Adrenal gland (tissue), 5 donors: ENCODE measurements around the gene CNTNAP2.

ENCODE experiments used
- POLR2A ChIP-seq, 2 donors: fragments of 450-650 bp; IDR thresholded peaks; one replicate each; pipeline ENCODE4 v1.6.1; 2017; ENCODE audit warnings: antibody characterized with exemption in 2 of 2, mild to moderate bottlenecking in 2 of 2, moderate library complexity in 1 of 2
- TF ChIP-seq, protein P1 (sequence below), 6 experiments: fragments of 450-650 bp in 4 of 6; fragments of 200-600 bp in 2 of 6; sonication (generic) in 1 of 6; IDR thresholded peaks; 1 replicate in 5 of 6; 2 replicates in 1 of 6; pipeline versions ENCODE4 v1.5.1 to v1.8.0; 2016 to 2021; ENCODE audit warnings: antibody characterized with exemption in 6 of 6, mild to moderate bottlenecking in 2 of 6, moderate library complexity in 1 of 6
- donor health status: DM: no; HTN: no; CAD: no.

DNA sequence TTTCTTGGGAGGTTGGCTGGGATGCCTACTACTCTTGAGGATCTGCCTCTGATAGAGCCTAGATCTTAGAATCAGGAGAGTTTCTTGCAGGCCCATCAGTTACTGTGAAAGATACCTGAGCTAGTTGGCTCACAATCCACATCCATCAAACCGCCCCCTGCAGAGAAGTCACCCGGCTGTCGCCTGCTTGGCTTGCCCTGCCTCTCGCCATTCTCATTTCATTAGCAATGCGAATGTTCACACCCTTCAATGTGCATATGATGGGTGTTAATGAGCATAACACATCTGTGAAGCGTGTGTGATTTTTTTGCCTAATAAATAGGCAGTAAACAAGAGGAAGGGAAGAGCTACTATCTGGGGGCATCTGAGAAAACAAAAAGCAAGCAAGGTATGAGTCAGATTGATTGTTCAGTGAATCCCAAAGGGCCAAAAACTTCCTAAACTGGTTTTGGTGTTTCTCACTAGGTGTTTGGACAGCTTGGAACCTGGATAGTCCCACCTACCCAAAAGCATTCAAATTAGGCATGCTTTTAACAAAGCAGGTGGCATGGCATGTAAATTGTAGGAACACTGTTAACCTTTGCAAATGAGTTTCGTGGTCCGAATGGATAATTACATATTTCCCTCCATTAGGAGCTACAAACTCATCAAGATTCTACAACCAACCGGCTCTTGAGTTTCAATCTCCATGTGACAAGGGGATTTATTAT is 2201.7 kb downstream of the CNTNAP2 start:
- TF ChIP-seq, protein P1, sequence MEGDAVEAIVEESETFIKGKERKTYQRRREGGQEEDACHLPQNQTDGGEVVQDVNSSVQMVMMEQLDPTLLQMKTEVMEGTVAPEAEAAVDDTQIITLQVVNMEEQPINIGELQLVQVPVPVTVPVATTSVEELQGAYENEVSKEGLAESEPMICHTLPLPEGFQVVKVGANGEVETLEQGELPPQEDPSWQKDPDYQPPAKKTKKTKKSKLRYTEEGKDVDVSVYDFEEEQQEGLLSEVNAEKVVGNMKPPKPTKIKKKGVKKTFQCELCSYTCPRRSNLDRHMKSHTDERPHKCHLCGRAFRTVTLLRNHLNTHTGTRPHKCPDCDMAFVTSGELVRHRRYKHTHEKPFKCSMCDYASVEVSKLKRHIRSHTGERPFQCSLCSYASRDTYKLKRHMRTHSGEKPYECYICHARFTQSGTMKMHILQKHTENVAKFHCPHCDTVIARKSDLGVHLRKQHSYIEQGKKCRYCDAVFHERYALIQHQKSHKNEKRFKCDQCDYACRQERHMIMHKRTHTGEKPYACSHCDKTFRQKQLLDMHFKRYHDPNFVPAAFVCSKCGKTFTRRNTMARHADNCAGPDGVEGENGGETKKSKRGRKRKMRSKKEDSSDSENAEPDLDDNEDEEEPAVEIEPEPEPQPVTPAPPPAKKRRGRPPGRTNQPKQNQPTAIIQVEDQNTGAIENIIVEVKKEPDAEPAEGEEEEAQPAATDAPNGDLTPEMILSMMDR (IDR thresholded peaks at IDR 0.05), result no peak
- TF ChIP-seq POLR2A (IDR thresholded peaks at IDR 0.05), result no peak
